ENCODE results near the gene CNTLN.

CNTLN gene

DNA sequence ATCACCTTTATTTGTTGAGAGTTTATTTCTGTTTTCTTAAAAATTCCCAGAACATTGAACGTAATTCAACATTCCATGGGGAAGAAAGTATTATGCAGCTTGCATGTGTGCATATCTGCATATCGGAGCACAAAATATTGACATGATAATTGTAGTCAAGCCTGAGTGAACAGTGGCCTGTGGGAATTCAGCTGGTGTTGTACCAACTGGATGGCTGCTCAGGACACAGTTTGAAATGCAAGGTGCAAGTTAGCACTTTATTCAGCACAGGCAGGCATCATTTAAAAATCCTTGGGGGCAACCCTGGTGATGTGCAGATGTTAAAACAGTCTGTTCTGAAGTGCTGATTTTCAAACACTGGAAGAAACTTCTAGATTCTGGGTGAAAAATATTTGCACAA, 82.4 kb downstream of the CNTLN start:
- TF ChIP-seq CREB1 (IDR thresholded peaks at IDR 0.05; ENCODE audit: low read depth) (no peak), CEBPB (IDR thresholded peaks at IDR 0.05) (no peak), YY1 (IDR thresholded peaks at IDR 0.05; ENCODE audit: low read depth) (no peak), RAD21 (IDR thresholded peaks at IDR 0.05; ENCODE audit: low read depth) (no peak), TAF1 (IDR thresholded peaks at IDR 0.05; ENCODE audit: low read depth) (no peak), TCF12 (IDR thresholded peaks at IDR 0.05; ENCODE audit: low read depth) (no peak), FOXM1 (IDR thresholded peaks at IDR 0.05; ENCODE audit: borderline replicate concordance, low read depth) (no peak), NFIC (IDR thresholded peaks at IDR 0.05) (no peak), ZBTB7A (IDR thresholded peaks at IDR 0.05; ENCODE audit: low read depth) (no peak)
- TF ChIP-seq, protein P1, sequence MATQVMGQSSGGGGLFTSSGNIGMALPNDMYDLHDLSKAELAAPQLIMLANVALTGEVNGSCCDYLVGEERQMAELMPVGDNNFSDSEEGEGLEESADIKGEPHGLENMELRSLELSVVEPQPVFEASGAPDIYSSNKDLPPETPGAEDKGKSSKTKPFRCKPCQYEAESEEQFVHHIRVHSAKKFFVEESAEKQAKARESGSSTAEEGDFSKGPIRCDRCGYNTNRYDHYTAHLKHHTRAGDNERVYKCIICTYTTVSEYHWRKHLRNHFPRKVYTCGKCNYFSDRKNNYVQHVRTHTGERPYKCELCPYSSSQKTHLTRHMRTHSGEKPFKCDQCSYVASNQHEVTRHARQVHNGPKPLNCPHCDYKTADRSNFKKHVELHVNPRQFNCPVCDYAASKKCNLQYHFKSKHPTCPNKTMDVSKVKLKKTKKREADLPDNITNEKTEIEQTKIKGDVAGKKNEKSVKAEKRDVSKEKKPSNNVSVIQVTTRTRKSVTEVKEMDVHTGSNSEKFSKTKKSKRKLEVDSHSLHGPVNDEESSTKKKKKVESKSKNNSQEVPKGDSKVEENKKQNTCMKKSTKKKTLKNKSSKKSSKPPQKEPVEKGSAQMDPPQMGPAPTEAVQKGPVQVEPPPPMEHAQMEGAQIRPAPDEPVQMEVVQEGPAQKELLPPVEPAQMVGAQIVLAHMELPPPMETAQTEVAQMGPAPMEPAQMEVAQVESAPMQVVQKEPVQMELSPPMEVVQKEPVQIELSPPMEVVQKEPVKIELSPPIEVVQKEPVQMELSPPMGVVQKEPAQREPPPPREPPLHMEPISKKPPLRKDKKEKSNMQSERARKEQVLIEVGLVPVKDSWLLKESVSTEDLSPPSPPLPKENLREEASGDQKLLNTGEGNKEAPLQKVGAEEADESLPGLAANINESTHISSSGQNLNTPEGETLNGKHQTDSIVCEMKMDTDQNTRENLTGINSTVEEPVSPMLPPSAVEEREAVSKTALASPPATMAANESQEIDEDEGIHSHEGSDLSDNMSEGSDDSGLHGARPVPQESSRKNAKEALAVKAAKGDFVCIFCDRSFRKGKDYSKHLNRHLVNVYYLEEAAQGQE (IDR thresholded peaks at IDR 0.05; ENCODE audit: low read depth): no peak
- TF ChIP-seq, protein P2, sequence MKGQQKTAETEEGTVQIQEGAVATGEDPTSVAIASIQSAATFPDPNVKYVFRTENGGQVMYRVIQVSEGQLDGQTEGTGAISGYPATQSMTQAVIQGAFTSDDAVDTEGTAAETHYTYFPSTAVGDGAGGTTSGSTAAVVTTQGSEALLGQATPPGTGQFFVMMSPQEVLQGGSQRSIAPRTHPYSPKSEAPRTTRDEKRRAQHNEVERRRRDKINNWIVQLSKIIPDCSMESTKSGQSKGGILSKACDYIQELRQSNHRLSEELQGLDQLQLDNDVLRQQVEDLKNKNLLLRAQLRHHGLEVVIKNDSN (IDR thresholded peaks at IDR 0.05): no peak

DNA sequence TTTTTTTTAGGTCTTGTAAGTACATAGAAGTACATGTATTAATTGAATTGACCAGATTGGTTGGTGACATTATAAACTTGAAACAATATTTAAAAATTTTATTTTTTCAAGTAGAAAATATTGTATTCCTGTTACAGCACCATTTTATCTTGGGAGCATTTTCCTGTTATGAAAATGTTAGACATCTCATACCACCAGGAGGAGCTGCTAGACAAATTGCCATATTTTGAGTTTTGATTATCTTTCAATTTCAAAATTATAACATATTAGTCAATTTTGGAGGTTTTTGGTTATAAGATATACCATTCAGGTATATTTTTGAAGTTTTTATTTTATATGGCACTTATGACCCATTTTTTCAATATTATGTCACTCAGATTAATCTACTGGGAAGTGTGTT, 84.4 kb downstream of the CNTLN start:
- no peak for TF ChIP-seq NFIC (IDR thresholded peaks at IDR 0.05)
- TF ChIP-seq RAD21 (IDR thresholded peaks at IDR 0.05; ENCODE audit: low read depth): peak; percentile 35; the same call in 1 of the 2 replicates

DNA sequence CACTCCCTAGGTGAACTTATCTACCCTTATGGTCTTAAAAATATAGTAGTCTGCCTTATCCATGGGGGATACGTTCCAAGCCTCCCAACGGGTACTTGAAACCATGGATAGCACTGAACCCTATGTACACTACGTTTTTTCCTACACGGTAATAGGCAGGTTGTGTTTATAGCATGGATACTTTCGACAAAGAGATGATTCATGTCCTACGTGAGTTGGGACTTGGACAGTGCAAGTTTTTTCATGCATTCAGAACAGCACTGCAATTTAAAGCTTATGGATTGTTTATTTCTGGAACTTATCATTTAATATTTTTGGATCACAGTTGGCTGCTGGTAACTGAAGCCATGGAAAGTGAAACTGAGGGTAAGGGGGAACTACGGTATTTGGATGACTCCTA, 88.1 kb downstream of the CNTLN start:
- TF ChIP-seq RAD21 (IDR thresholded peaks at IDR 0.05; ENCODE audit: low read depth) (no peak), FOXM1 (IDR thresholded peaks at IDR 0.05; ENCODE audit: borderline replicate concordance, low read depth) (no peak), CREB1 (IDR thresholded peaks at IDR 0.05; ENCODE audit: low read depth) (no peak), EGR1 (IDR thresholded peaks at IDR 0.05) (no peak), NFIC (IDR thresholded peaks at IDR 0.05) (no peak), ZBTB7A (IDR thresholded peaks at IDR 0.05; ENCODE audit: low read depth) (no peak), TEAD4 (IDR thresholded peaks at IDR 0.05) (no peak), EP300 (IDR thresholded peaks at IDR 0.05; ENCODE audit: borderline replicate concordance) (no peak), YY1 (IDR thresholded peaks at IDR 0.05; ENCODE audit: low read depth) (no peak), TAF1 (IDR thresholded peaks at IDR 0.05; ENCODE audit: low read depth) (no peak)
- TF ChIP-seq, protein P3, sequence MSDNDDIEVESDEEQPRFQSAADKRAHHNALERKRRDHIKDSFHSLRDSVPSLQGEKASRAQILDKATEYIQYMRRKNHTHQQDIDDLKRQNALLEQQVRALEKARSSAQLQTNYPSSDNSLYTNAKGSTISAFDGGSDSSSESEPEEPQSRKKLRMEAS (IDR thresholded peaks at IDR 0.05): no peak
- TF ChIP-seq, protein P2 (IDR thresholded peaks at IDR 0.05): no peak
- TF ChIP-seq, protein P1 (IDR thresholded peaks at IDR 0.05; ENCODE audit: low read depth): no peak

DNA sequence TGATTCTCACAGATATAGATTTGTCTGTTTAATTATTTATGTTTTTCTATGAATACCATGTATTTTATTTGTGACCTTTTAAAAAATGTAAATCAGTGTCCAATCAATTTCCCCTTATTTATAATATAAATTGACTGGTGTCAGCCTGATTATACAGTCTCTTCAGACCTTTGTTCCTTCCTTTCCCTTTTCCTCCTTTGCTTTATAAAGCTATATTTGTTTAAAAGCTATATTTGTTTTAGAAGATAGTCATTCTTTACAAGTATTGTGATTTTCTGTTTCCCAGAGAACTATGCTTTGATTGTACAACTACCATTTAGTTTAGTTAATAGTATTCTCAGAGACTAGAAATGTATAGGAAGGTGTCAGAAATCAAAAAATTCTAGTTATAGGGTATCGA, 90.6 kb downstream of the CNTLN start:
- no peak for TF ChIP-seq CREB1 (IDR thresholded peaks at IDR 0.05; ENCODE audit: low read depth)
- TF ChIP-seq ZBTB7A (IDR thresholded peaks at IDR 0.05; ENCODE audit: low read depth): no peak
- TF ChIP-seq, protein P3 (IDR thresholded peaks at IDR 0.05): no peak
- no peak for TF ChIP-seq FOXM1 (IDR thresholded peaks at IDR 0.05; ENCODE audit: borderline replicate concordance, low read depth)
- TF ChIP-seq TAF1 (IDR thresholded peaks at IDR 0.05; ENCODE audit: low read depth): no peak
- no peak for TF ChIP-seq TCF12 (IDR thresholded peaks at IDR 0.05; ENCODE audit: low read depth)
- no peak for TF ChIP-seq EP300 (IDR thresholded peaks at IDR 0.05; ENCODE audit: borderline replicate concordance)
- TF ChIP-seq, protein P2 (IDR thresholded peaks at IDR 0.05): no peak
- TF ChIP-seq EGR1 (IDR thresholded peaks at IDR 0.05): no peak
- no peak for TF ChIP-seq NFIC (IDR thresholded peaks at IDR 0.05)

DNA sequence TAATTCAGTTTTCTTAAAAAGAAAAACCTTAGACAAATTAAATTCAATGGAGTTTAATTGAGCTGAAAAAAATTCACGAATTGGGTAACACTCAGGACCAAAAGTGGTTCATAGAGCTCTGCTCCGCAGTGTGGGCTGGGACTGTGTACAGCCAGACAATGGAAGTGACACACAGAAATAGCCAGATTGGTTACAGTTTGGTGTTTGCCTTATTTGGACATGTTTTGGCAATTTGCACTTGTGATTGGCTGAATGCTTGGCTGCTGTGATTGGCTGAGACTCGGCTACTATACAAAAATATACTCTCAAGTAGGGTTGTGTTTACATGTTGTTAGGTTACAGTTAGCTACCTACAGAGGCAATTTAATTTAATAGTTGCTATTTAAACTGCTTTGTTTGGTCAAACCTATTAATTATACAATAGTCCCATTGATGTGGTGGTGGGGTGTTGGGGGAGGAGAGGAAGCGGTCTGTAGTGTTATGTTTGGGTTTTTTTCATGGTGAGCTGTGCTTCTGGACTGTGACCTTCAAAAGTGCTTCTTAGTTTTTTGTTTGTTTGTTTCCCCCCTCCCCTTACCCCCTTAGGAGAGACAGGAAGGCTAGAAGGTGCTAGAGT, 95.2 kb downstream of the CNTLN start:
- TF ChIP-seq EGR1 (IDR thresholded peaks at IDR 0.05): no peak
- no peak for TF ChIP-seq TEAD4 (IDR thresholded peaks at IDR 0.05)
- TF ChIP-seq, protein P1 (IDR thresholded peaks at IDR 0.05; ENCODE audit: low read depth): no peak
- no peak for TF ChIP-seq CREB1 (IDR thresholded peaks at IDR 0.05; ENCODE audit: low read depth)
- TF ChIP-seq TAF1 (IDR thresholded peaks at IDR 0.05; ENCODE audit: low read depth): no peak
- TF ChIP-seq NFIC (IDR thresholded peaks at IDR 0.05): no peak
- TF ChIP-seq EP300 (IDR thresholded peaks at IDR 0.05; ENCODE audit: borderline replicate concordance): no peak
- TF ChIP-seq YY1 (IDR thresholded peaks at IDR 0.05; ENCODE audit: low read depth): no peak
- no peak for TF ChIP-seq CEBPB (IDR thresholded peaks at IDR 0.05)
- TF ChIP-seq, protein P3 (IDR thresholded peaks at IDR 0.05): no peak
- TF ChIP-seq ZBTB7A (IDR thresholded peaks at IDR 0.05; ENCODE audit: low read depth): no peak
- TF ChIP-seq, protein P2 (IDR thresholded peaks at IDR 0.05): no peak
- no peak for TF ChIP-seq RAD21 (IDR thresholded peaks at IDR 0.05; ENCODE audit: low read depth)
- no peak for TF ChIP-seq TCF12 (IDR thresholded peaks at IDR 0.05; ENCODE audit: low read depth)
- no peak for TF ChIP-seq FOXM1 (IDR thresholded peaks at IDR 0.05; ENCODE audit: borderline replicate concordance, low read depth)

Measured in Ishikawa (cell line).